ENCODE results near the gene EXOSC2. TPM values are rescaled to one million over a fixed set of nuclear protein-coding genes. Genes with fewer than 3 reads are reported as not detected.

The EXOSC2 gene
- total and polyA plus RNA-seq, 8 donors = 17.5 to 56.4 (median 51.3) TPM

DNA sequence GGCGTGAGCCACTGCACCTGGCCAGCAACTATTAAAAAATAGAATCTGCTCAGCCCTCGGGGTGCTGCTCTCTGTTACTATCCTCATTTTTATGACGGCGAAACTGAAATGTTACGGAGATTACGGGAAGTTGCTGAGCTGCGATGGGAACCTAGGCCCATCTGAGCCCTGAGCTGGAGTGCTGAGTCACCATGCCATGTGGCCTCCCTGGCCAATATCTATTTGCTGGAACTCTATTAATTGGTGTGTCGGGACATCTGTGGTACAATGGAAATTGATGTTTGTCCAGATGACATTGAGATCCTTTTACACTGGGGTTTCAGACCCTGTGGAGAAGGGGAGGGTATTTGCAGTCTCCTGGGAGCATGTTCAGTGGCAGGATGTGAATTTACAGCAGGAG, 21.1 kb upstream of the EXOSC2 start:
- intact Hi-C loops (cut with DNase I) = no loop called here
- ATAC-seq (no peak), DNase-seq (no peak)
- Histone ChIP-seq H3K27me3 (peaks cover 14 to 21% of the 10 kb centered on the region in 2 donors), H3K4me3 (no peak overlapping the region), H3K9me3 (no peaks in the 10 kb centered on the region), H3K4me1 (no peaks in the 10 kb centered on the region), H3K36me3 (no peaks in the 10 kb centered on the region), H3K27ac (no peak overlapping the region)
- TF ChIP-seq, protein P1, sequence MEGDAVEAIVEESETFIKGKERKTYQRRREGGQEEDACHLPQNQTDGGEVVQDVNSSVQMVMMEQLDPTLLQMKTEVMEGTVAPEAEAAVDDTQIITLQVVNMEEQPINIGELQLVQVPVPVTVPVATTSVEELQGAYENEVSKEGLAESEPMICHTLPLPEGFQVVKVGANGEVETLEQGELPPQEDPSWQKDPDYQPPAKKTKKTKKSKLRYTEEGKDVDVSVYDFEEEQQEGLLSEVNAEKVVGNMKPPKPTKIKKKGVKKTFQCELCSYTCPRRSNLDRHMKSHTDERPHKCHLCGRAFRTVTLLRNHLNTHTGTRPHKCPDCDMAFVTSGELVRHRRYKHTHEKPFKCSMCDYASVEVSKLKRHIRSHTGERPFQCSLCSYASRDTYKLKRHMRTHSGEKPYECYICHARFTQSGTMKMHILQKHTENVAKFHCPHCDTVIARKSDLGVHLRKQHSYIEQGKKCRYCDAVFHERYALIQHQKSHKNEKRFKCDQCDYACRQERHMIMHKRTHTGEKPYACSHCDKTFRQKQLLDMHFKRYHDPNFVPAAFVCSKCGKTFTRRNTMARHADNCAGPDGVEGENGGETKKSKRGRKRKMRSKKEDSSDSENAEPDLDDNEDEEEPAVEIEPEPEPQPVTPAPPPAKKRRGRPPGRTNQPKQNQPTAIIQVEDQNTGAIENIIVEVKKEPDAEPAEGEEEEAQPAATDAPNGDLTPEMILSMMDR (IDR thresholded peaks at IDR 0.05) = no peak

DNA sequence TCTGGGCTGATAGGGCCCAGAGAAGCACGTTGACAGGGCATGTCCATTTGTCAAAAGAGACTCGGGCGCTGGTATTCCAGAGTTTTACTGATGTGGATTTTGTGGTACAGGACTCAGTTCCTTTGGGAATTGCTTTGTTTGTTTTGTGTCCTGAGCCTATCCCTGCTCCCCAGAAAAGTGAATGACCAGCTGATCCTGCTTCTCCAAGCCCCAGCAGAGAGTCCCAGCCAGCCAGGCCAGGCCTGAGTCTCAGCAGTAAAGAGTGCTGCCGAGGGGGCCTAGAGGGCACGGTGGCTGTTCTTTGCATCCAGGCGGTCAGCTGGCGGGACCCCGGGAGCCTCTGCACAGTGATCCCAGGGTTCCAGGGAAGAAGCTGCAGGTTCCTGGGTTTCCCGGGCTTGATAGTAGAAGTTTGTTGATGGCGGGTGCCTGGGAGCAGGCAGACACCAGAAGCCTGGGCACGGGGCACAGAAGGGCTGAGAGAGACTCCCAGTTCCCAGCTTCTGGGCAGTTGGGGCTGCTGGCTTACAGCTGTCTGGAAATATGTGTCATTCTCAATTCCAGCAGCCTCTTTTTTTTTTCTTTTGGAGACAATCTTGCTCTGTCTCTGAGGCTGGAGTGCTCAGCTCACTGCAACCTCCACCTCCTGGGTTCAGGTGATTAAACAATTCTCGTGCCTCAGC, 20.5 kb upstream of the EXOSC2 start:
- Histone ChIP-seq H3K27ac (no peak overlapping the region), H3K27me3 (peaks cover 8 to 19% of the 10 kb centered on the region in 2 donors), H3K9me3 (no peaks in the 10 kb centered on the region), H3K4me1 (no peaks in the 10 kb centered on the region), H3K36me3 (no peaks in the 10 kb centered on the region), H3K4me3 (no peak overlapping the region)
- ATAC-seq (no peak), DNase-seq (peak in 1 of 4 donors; percentile 69)
- intact Hi-C loops (cut with DNase I) = no loop called here
- TF ChIP-seq, protein P1 (IDR thresholded peaks at IDR 0.05) = no peak

DNA sequence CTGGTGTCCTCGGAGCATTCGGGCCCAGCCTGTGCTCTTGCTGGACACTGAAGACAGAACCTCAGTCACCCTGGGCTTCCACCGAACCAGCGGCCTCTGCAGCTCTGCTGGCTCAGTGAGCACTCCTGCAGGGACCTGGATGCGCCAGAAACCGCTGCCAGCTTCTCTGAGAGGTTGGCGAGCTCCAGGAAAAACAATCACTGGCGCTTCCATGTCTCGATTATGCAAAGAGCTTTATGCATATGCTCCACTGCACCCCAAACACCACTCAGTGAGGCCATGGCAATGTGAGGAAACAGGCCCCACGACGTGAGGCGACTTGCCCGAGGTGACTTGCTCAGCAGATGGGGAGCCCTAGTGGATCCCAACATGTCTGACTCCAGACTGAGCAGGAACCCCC, 18.2 kb upstream of the EXOSC2 start:
- no peaks in the 10 kb centered on the region for H3K9me3 ChIP-seq
- H3K27ac ChIP-seq = no peak overlapping the region
- DNase-seq = no peak
- no peaks in the 10 kb centered on the region for H3K36me3 ChIP-seq
- no peak overlapping the region for H3K4me3 ChIP-seq
- H3K27me3 ChIP-seq = peaks cover 4 to 26% of the 10 kb centered on the region in 2 donors
- intact Hi-C loops (cut with DNase I) = no loop called here
- TF ChIP-seq, protein P1 (IDR thresholded peaks at IDR 0.05) = no peak
- ATAC-seq = no peak
- H3K4me1 ChIP-seq = no peaks in the 10 kb centered on the region

DNA sequence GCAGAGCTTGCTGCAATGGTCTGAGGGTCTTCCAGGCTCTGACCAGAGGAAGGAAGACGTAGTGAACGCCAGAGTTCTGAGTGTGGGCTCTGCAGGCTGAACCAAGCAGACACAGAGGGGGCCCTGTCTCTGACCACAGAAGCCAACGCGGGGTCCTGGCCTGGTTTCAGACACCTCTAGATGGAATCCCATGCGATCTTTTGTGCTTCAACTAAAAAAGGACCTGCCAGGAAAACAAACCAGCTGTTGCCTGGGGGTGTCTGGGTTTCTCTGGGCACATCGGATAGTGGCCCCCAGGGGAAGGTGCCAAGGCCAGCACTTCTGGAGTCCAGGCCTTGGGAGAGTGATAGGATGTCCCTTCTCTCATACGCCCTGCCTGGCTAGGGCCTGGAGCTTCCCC, 16.3 kb upstream of the EXOSC2 start:
- no peak for ATAC-seq
- H3K27me3 ChIP-seq = peaks cover 8 to 43% of the 10 kb centered on the region in 2 donors
- intact Hi-C loops (cut with DNase I) = no loop called here
- H3K4me3 ChIP-seq = no peak overlapping the region
- H3K4me1 ChIP-seq = peaks cover 6 to 7% of the 10 kb centered on the region in 2 donors
- no peaks in the 10 kb centered on the region for H3K9me3 ChIP-seq
- DNase-seq = no peak
- TF ChIP-seq, protein P1 (IDR thresholded peaks at IDR 0.05) = no peak
- no peak overlapping the region for H3K27ac ChIP-seq
- H3K36me3 ChIP-seq = no peaks in the 10 kb centered on the region

DNA sequence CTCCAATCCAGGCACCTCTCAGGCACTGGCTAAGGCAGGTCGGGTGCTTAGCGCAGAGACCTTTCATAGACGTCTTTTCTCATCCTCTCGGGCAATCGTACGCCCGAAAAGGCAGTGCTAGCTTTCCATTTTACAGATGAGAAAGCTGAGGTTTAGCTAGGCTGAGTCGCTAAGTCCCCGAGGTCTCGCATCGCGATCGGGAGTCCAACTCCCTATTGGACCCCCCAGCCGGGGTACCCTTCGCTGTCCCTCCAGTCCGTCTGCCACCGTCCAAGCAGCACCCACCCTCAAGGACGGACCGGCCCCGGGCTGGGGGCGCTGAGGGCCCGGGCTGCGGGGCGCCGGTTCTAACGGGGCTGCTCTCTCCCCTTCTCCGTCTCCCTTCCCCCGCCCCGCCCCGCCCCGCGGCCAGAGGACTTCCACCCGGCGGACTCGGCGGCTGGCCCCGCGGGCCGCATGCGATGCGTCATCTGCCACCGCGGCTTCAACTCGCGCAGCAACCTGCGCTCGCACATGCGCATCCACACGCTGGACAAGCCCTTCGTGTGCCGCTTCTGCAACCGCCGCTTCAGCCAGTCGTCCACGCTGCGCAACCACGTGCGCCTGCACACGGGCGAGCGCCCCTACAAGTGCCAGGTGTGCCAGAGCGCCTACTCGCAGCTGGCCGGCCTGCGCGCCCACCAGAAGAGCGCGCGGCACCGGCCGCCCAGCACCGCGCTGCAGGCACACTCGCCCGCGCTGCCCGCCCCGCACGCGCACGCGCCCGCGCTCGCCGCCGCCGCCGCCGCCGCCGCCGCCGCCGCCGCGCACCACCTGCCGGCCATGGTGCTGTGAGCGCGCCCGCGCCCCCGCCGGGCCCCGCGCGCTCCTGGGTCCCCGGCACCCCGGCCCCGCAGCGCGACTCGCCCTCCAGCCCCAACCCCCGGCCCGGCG, 12.5 kb upstream of the EXOSC2 start:
- Histone ChIP-seq H3K27me3 (peaks cover 8 to 44% of the 10 kb centered on the region in 2 donors), H3K4me3 (peak overlapping the region; percentile 41 to 56), H3K4me1 (peaks cover 8 to 10% of the 10 kb centered on the region in 2 donors), H3K27ac (no peak overlapping the region), H3K36me3 (no peaks in the 10 kb centered on the region), H3K9me3 (no peaks in the 10 kb centered on the region)
- intact Hi-C loops (cut with DNase I) = loop anchor here in 1 of 2 donors (10.0 kb wide), 1 partner anchor 216 kb away; no protein-coding TSS in a partner anchor
- ATAC-seq (peak; percentile 78), DNase-seq (peak in 3 of 4 donors; percentile 67 to 95 (median 80))
- TF ChIP-seq, protein P1 (IDR thresholded peaks at IDR 0.05) = no peak

Measured in left lung (tissue), 10 donors.